Epithelial cell of proximal tubule (primary cell): ENCODE data around the gene CALHM6. TPM values are rescaled to one million over a fixed set of nuclear protein-coding genes. Genes with fewer than 3 reads are reported as not detected.

Source experiments
- DNase-seq: peaks from one replicate; pipeline ENCODE4 v3.0.0-alpha.2; 2011; ENCODE audit warnings: low read depth
- H3K4me3 ChIP-seq: 2 replicates; pipeline ENCODE4 v1.5.1; 2011; ENCODE audit warnings: low read depth, mild to moderate bottlenecking, low read length
- CTCF ChIP-seq: conservative IDR thresholded peaks from 2 replicates; pipeline ENCODE4 v1.5.1; 2012; ENCODE audit warnings: low read depth, mild to moderate bottlenecking, low read length
- total RNA-seq: library from RNA; depleted of rRNA; stranded (reverse); fragments of >200 nt; gene quantifications from 2 replicates; pipeline ENCODE4 v1.2.3, GENCODE V29; 2015

CALHM6 gene
- total RNA-seq, 1 donor from 2014 or later, result 0.35 TPM

DNA sequence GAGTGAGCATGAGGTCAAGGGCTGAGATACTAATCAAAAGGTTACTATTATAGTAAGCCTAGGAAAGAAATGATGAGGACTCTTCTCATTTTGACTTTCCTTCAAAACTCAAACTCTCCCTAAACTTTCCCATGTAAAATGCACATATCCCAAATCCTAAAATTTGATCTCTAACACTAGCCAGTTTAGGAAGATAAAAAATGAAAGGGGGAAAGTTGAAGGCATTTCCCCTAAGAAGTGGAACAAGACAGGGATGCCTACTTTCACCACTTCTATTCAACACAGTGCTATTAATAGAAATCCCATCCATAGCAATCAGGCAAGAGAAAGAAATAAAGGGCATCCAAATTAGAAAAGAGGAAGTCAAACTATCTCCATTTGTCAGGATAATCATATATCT is 47.4 kb downstream of the CALHM6 start:
- DNase-seq, result no peak
- TF ChIP-seq CTCF, result no peak
- H3K4me3 ChIP-seq, result no peak overlapping the region

DNA sequence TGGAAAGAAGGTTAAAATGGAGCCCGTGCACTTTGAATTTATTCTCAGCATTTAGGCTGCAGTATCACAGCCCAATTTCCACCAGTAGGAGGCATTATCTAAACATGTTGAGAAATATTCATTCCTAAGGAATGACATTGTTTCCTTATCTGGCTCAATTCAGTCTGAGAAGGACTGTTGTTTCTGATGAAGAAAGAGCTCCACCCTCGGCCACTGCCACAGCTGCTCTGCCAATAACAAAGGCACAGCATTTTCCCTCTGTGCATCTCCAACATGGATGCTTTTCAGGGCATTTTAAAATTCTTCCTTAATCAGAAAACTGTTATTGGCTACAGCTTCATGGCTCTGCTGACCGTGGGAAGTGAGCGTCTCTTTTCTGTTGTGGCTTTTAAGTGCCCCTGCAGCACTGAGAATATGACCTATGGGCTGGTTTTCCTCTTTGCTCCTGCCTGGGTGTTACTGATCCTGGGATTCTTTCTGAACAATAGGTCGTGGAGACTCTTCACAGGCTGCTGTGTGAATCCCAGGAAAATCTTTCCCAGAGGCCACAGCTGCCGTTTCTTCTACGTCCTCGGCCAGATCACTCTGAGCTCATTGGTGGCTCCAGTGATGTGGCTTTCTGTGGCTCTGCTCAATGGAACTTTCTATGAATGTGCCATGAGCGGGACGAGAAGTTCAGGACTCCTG is 50.4 kb downstream of the CALHM6 start, which contains the start of gene CALHM5:
TSS of gene CALHM5 (plus strand) at position 216 of the 687 bp plus-strand sequence. CDS start at position 274, 58 bp downstream.
- DNase-seq, result peak; percentile 48
- H3K4me3 ChIP-seq, result no peak within 1 kb of the TSS
- TF ChIP-seq CTCF, result peak; percentile 69

DNA sequence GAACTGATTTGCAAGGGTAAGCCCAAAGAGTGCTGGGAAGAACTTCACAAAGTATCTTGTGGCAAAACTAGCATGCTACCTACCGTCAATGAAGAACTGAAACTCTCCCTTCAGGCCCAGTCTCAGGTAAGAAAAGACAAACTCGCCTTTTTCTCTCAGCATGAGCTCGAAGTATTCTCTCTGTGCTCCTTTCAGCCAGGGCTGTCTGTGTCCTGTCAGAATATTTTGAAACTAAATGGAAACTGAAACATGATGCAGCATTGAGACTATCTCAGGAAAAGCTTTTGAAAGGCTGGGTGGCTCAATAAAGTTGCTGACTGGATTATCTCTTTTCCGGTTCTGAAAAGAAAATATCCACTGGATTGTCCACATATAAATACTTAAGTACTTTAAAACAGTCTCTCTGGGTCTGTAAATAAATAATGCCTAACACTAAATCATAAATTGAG is 51.0 kb downstream of the CALHM6 start:
- no peak for DNase-seq
- H3K4me3 ChIP-seq, result no peak overlapping the region

DNA sequence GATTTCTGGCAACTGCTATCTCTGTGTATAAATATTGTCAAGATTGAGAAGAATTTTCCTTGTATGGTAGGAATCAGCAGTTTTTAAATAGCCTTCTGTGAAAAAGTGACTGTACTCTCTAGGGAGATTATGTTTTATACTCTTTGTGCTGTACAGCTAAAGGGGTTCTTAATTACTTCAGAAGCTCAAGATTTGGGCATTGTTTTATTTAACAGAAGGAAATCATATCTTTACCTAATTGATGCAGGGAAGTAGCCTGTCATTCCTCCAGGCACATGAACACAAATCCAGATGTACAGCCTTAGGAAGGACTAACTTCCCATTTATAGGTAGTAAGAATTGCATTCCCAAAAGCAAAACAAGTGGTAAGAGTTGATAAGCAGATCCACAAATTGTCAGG is 51.6 kb downstream of the CALHM6 start:
- TF ChIP-seq CTCF, result no peak
- H3K4me3 ChIP-seq, result no peak overlapping the region
- DNase-seq, result no peak

More for the DNA sequence above, 51.0 kb downstream of the CALHM6 start:
- TF ChIP-seq CTCF, result no peak

Other genes starting within 250 kb of the CALHM6 start
- gene TSPYL4, start 207.3 kb upstream of the CALHM6 start, total RNA-seq, result 8.5 and 10.5 TPM in 2 replicates
- gene TSPYL1, start 181.4 kb upstream of the CALHM6 start, total RNA-seq, result 67.6 and 72.3 TPM in 2 replicates
- gene DSE, start 90.4 kb upstream of the CALHM6 start, total RNA-seq, result 25.0 and 36.1 TPM in 2 replicates
- 0.07 and 0.12 TPM in 2 replicates for gene CALHM5, start 50.3 kb downstream of the CALHM6 start, total RNA-seq
- gene TRAPPC3L, start 84.3 kb downstream of the CALHM6 start, total RNA-seq, result not detected in 2 replicates
- not detected in 2 replicates for gene CALHM4, start 92.4 kb downstream of the CALHM6 start, total RNA-seq
- gene RWDD1, start 110.1 kb downstream of the CALHM6 start, total RNA-seq, result 25.2 and 39.7 TPM in 2 replicates
- not detected in 2 replicates for gene RSPH4A, start 155.1 kb downstream of the CALHM6 start, total RNA-seq
- gene ZUP1, start 207.4 kb downstream of the CALHM6 start, total RNA-seq, result 11.6 and 15.6 TPM in 2 replicates
- 2.5 and 2.9 TPM in 2 replicates for gene KPNA5, start 219.8 kb downstream of the CALHM6 start, total RNA-seq